Measurements from ENCODE around the gene OBSCN. TPM values are rescaled to one million over a fixed set of nuclear protein-coding genes. Genes with fewer than 3 reads are reported as not detected.

Gene OBSCN
- total and polyA plus RNA-seq, 2 donors, result 10.1 to 75.9 TPM

- Histone ChIP-seq H3K27me3 (ENCODE audit: control insufficient read depth in 2 of 2, insufficient read depth in 1 of 2, low read length in 1 of 2) (peaks cover 0 to 6% of the 10 kb centered on the region in 2 donors), H3K4me3 (ENCODE audit: low read length in 2 of 2) (no peak overlapping the region), H3K27ac (ENCODE audit: low read depth in 1 of 2, low read length in 1 of 2) (no peak overlapping the region), H3K36me3 (ENCODE audit: control insufficient read depth in 2 of 2, insufficient read depth in 2 of 2, low read length in 1 of 2) (no peaks in the 10 kb centered on the region), H3K9me3 (ENCODE audit: control insufficient read depth in 2 of 2, insufficient read depth in 1 of 2, low read length in 1 of 2) (no peaks in the 10 kb centered on the region), H3K4me1 (ENCODE audit: control insufficient read depth in 2 of 2, insufficient read depth in 2 of 2, low read length in 2 of 2) (peaks cover 0 to 3% of the 10 kb centered on the region in 2 donors)
- 87% methylated on average over 25 of the region's 25 CpGs for WGBS
- no peak for DNase-seq (ENCODE audit: low read depth in 6 of 9, low spot score in 9 of 9)
These were observed 160.3 kb downstream of the OBSCN start for GRCh38 chr1:228367798-228368791.

- 94% methylated on average over 15 of the region's 15 CpGs for WGBS
- H3K27me3 ChIP-seq (ENCODE audit: control insufficient read depth in 2 of 2, insufficient read depth in 1 of 2, low read length in 1 of 2), result peaks cover 0 to 6% of the 10 kb centered on the region in 2 donors
- no peak overlapping the region for H3K27ac ChIP-seq (ENCODE audit: low read depth in 1 of 2, low read length in 1 of 2)
- H3K4me3 ChIP-seq (ENCODE audit: low read length in 2 of 2), result no peak overlapping the region
- H3K4me1 ChIP-seq (ENCODE audit: control insufficient read depth in 2 of 2, insufficient read depth in 2 of 2, low read length in 2 of 2), result peaks cover 0 to 3% of the 10 kb centered on the region in 2 donors
- no peaks in the 10 kb centered on the region for H3K36me3 ChIP-seq (ENCODE audit: control insufficient read depth in 2 of 2, insufficient read depth in 2 of 2, low read length in 1 of 2)
- H3K9me3 ChIP-seq (ENCODE audit: control insufficient read depth in 2 of 2, insufficient read depth in 1 of 2, low read length in 1 of 2), result no peaks in the 10 kb centered on the region
- DNase-seq (ENCODE audit: low read depth in 6 of 9, low spot score in 9 of 9), result no peak
These were observed 161.2 kb downstream of the OBSCN start for GRCh38 chr1:228368801-228369607.

- Histone ChIP-seq H3K36me3 (ENCODE audit: control insufficient read depth in 2 of 2, insufficient read depth in 2 of 2, low read length in 1 of 2) (no peaks in the 10 kb centered on the region), H3K4me1 (ENCODE audit: control insufficient read depth in 2 of 2, insufficient read depth in 2 of 2, low read length in 2 of 2) (peaks cover 0 to 3% of the 10 kb centered on the region in 2 donors), H3K27ac (ENCODE audit: low read depth in 1 of 2, low read length in 1 of 2) (no peak overlapping the region), H3K4me3 (ENCODE audit: low read length in 2 of 2) (no peak overlapping the region), H3K27me3 (ENCODE audit: control insufficient read depth in 2 of 2, insufficient read depth in 1 of 2, low read length in 1 of 2) (peaks cover 0 to 6% of the 10 kb centered on the region in 2 donors), H3K9me3 (ENCODE audit: control insufficient read depth in 2 of 2, insufficient read depth in 1 of 2, low read length in 1 of 2) (no peaks in the 10 kb centered on the region)
- no peak for DNase-seq (ENCODE audit: low read depth in 6 of 9, low spot score in 9 of 9)
- 97% methylated on average over 18 of the region's 18 CpGs for WGBS
These were observed 162.0 kb downstream of the OBSCN start for GRCh38 chr1:228369608-228370438.

GRCh38 chr1:228370439-228370940, 162.6 kb downstream of the OBSCN start:
- no peak overlapping the region for H3K4me3 ChIP-seq (ENCODE audit: low read length in 2 of 2)
- WGBS, result 96% methylated on average over 10 of the region's 10 CpGs
- no peak overlapping the region for H3K27ac ChIP-seq (ENCODE audit: low read depth in 1 of 2, low read length in 1 of 2)
- no peaks in the 10 kb centered on the region for H3K9me3 ChIP-seq (ENCODE audit: control insufficient read depth in 2 of 2, insufficient read depth in 1 of 2, low read length in 1 of 2)
- peaks cover 0 to 3% of the 10 kb centered on the region in 2 donors for H3K4me1 ChIP-seq (ENCODE audit: control insufficient read depth in 2 of 2, insufficient read depth in 2 of 2, low read length in 2 of 2)
- peaks cover 0 to 6% of the 10 kb centered on the region in 2 donors for H3K27me3 ChIP-seq (ENCODE audit: control insufficient read depth in 2 of 2, insufficient read depth in 1 of 2, low read length in 1 of 2)
- no peaks in the 10 kb centered on the region for H3K36me3 ChIP-seq (ENCODE audit: control insufficient read depth in 2 of 2, insufficient read depth in 2 of 2, low read length in 1 of 2)
- no peak for DNase-seq (ENCODE audit: low read depth in 6 of 9, low spot score in 9 of 9)

- Histone ChIP-seq H3K4me3 (ENCODE audit: low read length in 2 of 2) (no peak overlapping the region), H3K9me3 (ENCODE audit: control insufficient read depth in 2 of 2, insufficient read depth in 1 of 2, low read length in 1 of 2) (no peaks in the 10 kb centered on the region), H3K36me3 (ENCODE audit: control insufficient read depth in 2 of 2, insufficient read depth in 2 of 2, low read length in 1 of 2) (no peaks in the 10 kb centered on the region), H3K27me3 (ENCODE audit: control insufficient read depth in 2 of 2, insufficient read depth in 1 of 2, low read length in 1 of 2) (peaks cover 0 to 6% of the 10 kb centered on the region in 2 donors), H3K27ac (ENCODE audit: low read depth in 1 of 2, low read length in 1 of 2) (no peak overlapping the region), H3K4me1 (ENCODE audit: control insufficient read depth in 2 of 2, insufficient read depth in 2 of 2, low read length in 2 of 2) (peaks cover 0 to 3% of the 10 kb centered on the region in 2 donors)
- DNase-seq (ENCODE audit: low read depth in 6 of 9, low spot score in 9 of 9), result no peak
- WGBS, result 94% methylated on average over 50 of the region's 50 CpGs
These were observed 163.3 kb downstream of the OBSCN start for GRCh38 chr1:228370941-228371740.

- no peak for DNase-seq (ENCODE audit: low read depth in 6 of 9, low spot score in 9 of 9)
- Histone ChIP-seq H3K36me3 (ENCODE audit: control insufficient read depth in 2 of 2, insufficient read depth in 2 of 2, low read length in 1 of 2) (no peaks in the 10 kb centered on the region), H3K4me1 (ENCODE audit: control insufficient read depth in 2 of 2, insufficient read depth in 2 of 2, low read length in 2 of 2) (peaks cover 0 to 3% of the 10 kb centered on the region in 2 donors), H3K27me3 (ENCODE audit: control insufficient read depth in 2 of 2, insufficient read depth in 1 of 2, low read length in 1 of 2) (peaks cover 0 to 6% of the 10 kb centered on the region in 2 donors), H3K9me3 (ENCODE audit: control insufficient read depth in 2 of 2, insufficient read depth in 1 of 2, low read length in 1 of 2) (no peaks in the 10 kb centered on the region), H3K4me3 (ENCODE audit: low read length in 2 of 2) (no peak overlapping the region), H3K27ac (ENCODE audit: low read depth in 1 of 2, low read length in 1 of 2) (no peak overlapping the region)
- WGBS, result 92% methylated on average over 4 of the region's 4 CpGs
These were observed 163.9 kb downstream of the OBSCN start for GRCh38 chr1:228371741-228372182.

DNA sequence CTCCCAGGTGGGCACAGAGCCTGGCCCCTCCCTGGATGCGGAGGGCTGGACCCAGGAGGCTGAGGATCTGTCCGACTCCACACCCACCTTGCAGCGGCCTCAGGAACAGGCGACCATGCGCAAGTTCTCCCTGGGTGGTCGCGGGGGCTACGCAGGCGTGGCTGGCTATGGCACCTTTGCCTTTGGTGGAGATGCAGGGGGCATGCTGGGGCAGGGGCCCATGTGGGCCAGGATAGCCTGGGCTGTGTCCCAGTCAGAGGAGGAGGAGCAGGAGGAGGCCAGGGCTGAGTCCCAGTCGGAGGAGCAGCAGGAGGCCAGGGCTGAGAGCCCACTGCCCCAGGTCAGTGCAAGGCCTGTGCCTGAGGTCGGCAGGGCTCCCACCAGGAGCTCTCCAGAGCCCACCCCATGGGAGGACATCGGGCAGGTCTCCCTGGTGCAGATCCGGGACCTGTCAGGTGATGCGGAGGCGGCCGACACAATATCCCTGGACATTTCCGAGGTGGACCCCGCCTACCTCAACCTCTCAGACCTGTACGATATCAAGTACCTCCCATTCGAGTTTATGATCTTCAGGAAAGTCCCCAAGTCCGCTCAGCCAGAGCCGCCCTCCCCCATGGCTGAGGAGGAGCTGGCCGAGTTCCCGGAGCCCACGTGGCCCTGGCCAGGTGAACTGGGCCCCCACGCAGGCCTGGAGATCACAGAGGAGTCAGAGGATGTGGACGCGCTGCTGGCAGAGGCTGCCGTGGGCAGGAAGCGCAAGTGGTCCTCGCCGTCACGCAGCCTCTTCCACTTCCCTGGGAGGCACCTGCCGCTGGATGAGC, 164.5 kb downstream of the OBSCN start:
- H3K9me3 ChIP-seq (ENCODE audit: control insufficient read depth in 2 of 2, insufficient read depth in 1 of 2, low read length in 1 of 2), result no peaks in the 10 kb centered on the region
- no peak overlapping the region for H3K4me3 ChIP-seq (ENCODE audit: low read length in 2 of 2)
- no peaks in the 10 kb centered on the region for H3K36me3 ChIP-seq (ENCODE audit: control insufficient read depth in 2 of 2, insufficient read depth in 2 of 2, low read length in 1 of 2)
- DNase-seq (ENCODE audit: low read depth in 6 of 9, low spot score in 9 of 9), result no peak
- peaks cover 0 to 11% of the 10 kb centered on the region in 2 donors for H3K27me3 ChIP-seq (ENCODE audit: control insufficient read depth in 2 of 2, insufficient read depth in 1 of 2, low read length in 1 of 2)
- H3K4me1 ChIP-seq (ENCODE audit: control insufficient read depth in 2 of 2, insufficient read depth in 2 of 2, low read length in 2 of 2), result peaks cover 0 to 3% of the 10 kb centered on the region in 2 donors
- H3K27ac ChIP-seq (ENCODE audit: low read depth in 1 of 2, low read length in 1 of 2), result no peak overlapping the region
- WGBS, result 85% methylated on average over 34 of the region's 34 CpGs
